A673 (cell line): Measurements from ENCODE around the gene REV1. TPM values are rescaled to one million over a fixed set of nuclear protein-coding genes. Genes with fewer than 3 reads are reported as not detected.

ENCODE experiments used
- BruUV-seq: library from RNA; stranded (reverse); fragments of 400-500 nt; replicated peaks from 2 replicates; lab custom pipeline; 2021; lab: Mats Ljungman, UMichigan
- CTCF ChIA-PET: fragments of 300-600 bp; sonication (Branson Sonifier 250); formaldehyde crosslinking; loops from one replicate; lab custom pipeline; 2022; ENCODE audit warnings: antibody characterized with exemption; lab: Charles Lee
- POLR2A ChIA-PET: fragments of 300-600 bp; sonication (Branson Sonifier 250); formaldehyde crosslinking; loops from one replicate; lab custom pipeline; 2022; ENCODE audit warnings: antibody characterized with exemption; ENCODE audit not compliant: low non-redundant PET; lab: Charles Lee
- DNase-seq: peaks from one replicate; pipeline ENCODE4 v3.0.0-alpha.2; 2015; ENCODE audit warnings: low spot score
- H3K27ac ChIP-seq: fragments of 200-600 bp; sonication (generic); 2 replicates; pipeline ENCODE4 v1.5.1; 2016; ENCODE audit warnings: mixed run types, low read depth, mild to moderate bottlenecking, mixed read lengths, antibody characterized with exemption, low read length; ENCODE audit not compliant: poor library complexity, severe bottlenecking
- H3K27me3 ChIP-seq: fragments of 200-600 bp; sonication (generic); replicated peaks from 2 replicates; pipeline ENCODE4 v1.6.1; 2017; ENCODE audit warnings: mixed run types, low read depth, mild to moderate bottlenecking, mixed read lengths, antibody characterized with exemption, low read length; ENCODE audit not compliant: insufficient read depth, poor library complexity
- H3K36me3 ChIP-seq: fragments of 200-600 bp; sonication (generic); 2 replicates; pipeline ENCODE4 v1.6.1; 2016; ENCODE audit warnings: mixed run types, mild to moderate bottlenecking, mixed read lengths, antibody characterized with exemption, low read length; ENCODE audit not compliant: insufficient read depth, poor library complexity, severe bottlenecking
- H3K4me1 ChIP-seq: fragments of 200-600 bp; sonication (generic); 2 replicates; pipeline ENCODE4 v1.6.1; 2017; ENCODE audit warnings: mixed run types, mild to moderate bottlenecking, mixed read lengths, antibody characterized with exemption, low read length; ENCODE audit not compliant: insufficient read depth, poor library complexity, severe bottlenecking
- H3K4me3 ChIP-seq: fragments of 200-600 bp; sonication (generic); 2 replicates; pipeline ENCODE4 v1.5.1; 2016; ENCODE audit warnings: low read depth, mixed run types, mild to moderate bottlenecking, mixed read lengths, low read length; ENCODE audit not compliant: poor library complexity, severe bottlenecking
- H3K9me3 ChIP-seq: fragments of 200-600 bp; sonication (generic); 2 replicates; pipeline ENCODE4 v1.6.1; 2016; ENCODE audit warnings: mixed run types, low read depth, mild to moderate bottlenecking, mixed read lengths, antibody characterized with exemption, low read length; ENCODE audit not compliant: poor library complexity, severe bottlenecking
- EZH2 ChIP-seq: fragments of 200-600 bp; sonication (generic); IDR thresholded peaks from 2 replicates; pipeline ENCODE4 v1.6.1; 2017; ENCODE audit warnings: borderline replicate concordance, low read depth, mild to moderate bottlenecking, mixed read lengths, antibody characterized with exemption, low read length; ENCODE audit not compliant: poor library complexity, severe bottlenecking
- intact Hi-C: fragments of 100-400 bp; cut with micrococcal nuclease; formaldehyde crosslinking; loops from one replicate; pipeline ENCODE4 v1.10.0; 2022; ENCODE audit not compliant: unreplicated experiment
- total RNA-seq: library from RNA; stranded (reverse); gene quantifications from 2 replicates; pipeline ENCODE4 v1.2.3, GENCODE V29; 2021
- TF ChIP-seq, protein P1 (sequence below): fragments of 300-800, 200-600 bp; sonication (generic); conservative IDR thresholded peaks from 2 replicates; pipeline ENCODE4 v1.5.1; 2017; ENCODE audit warnings: low read depth, mild to moderate bottlenecking, antibody characterized with exemption, low read length, moderate library complexity, mixed read lengths

REV1 gene
- total RNA-seq, 1 experiment from 2014 or later, result 38.1 TPM

DNA sequence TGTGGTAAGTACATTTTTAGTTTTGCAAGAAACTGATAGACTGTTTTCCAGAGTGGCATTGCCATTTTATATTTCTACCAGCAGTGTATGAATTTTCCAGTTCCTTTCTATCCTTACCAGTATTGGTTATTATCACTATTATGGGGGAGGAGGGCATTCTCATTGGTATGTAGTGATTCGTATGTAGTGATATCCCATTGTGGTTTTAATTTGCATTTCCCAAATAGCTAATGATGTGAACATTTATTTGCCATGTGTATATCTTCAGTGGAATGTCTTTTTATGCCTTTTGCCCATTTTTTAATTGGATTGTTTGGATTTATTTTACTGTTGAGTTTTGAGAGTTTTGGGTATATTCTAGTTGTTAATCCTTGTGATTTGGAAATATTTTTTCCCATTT lies 135.7 kb downstream of the REV1 start:
- ChIA-PET POLR2A (interaction anchor here (0.6 kb wide), 1 partner anchor 92 kb away, joined by 9 read pairs; no protein-coding TSS in a partner anchor), CTCF (no interaction called here)
- no TSS peak for BruUV-seq
- DNase-seq, result no peak
- TF ChIP-seq, protein P1, sequence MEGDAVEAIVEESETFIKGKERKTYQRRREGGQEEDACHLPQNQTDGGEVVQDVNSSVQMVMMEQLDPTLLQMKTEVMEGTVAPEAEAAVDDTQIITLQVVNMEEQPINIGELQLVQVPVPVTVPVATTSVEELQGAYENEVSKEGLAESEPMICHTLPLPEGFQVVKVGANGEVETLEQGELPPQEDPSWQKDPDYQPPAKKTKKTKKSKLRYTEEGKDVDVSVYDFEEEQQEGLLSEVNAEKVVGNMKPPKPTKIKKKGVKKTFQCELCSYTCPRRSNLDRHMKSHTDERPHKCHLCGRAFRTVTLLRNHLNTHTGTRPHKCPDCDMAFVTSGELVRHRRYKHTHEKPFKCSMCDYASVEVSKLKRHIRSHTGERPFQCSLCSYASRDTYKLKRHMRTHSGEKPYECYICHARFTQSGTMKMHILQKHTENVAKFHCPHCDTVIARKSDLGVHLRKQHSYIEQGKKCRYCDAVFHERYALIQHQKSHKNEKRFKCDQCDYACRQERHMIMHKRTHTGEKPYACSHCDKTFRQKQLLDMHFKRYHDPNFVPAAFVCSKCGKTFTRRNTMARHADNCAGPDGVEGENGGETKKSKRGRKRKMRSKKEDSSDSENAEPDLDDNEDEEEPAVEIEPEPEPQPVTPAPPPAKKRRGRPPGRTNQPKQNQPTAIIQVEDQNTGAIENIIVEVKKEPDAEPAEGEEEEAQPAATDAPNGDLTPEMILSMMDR, result no peak
- TF ChIP-seq EZH2, result no peak
- Histone ChIP-seq H3K36me3 (no peaks in the 10 kb centered on the region), H3K4me3 (no peak overlapping the region), H3K27ac (no peak overlapping the region), H3K27me3 (no peaks in the 10 kb centered on the region), H3K4me1 (no peaks in the 10 kb centered on the region), H3K9me3 (no peaks in the 10 kb centered on the region)
- intact Hi-C loops, result no loop called here

Other genes starting within 250 kb of the REV1 start
- gene LYG2, start 234.4 kb downstream of the REV1 start, total RNA-seq, result not detected in 2 replicates
- 1.1 and 2.4 TPM in 2 replicates for gene LYG1, start 188.8 kb downstream of the REV1 start, total RNA-seq
- 39.5 and 43.0 TPM in 2 replicates for gene TXNDC9, start 153.7 kb downstream of the REV1 start, total RNA-seq
- gene EIF5B, start 152.6 kb downstream of the REV1 start, total RNA-seq, result 73.5 and 78.7 TPM in 2 replicates